Measurements from ENCODE around the gene ARHGAP35. TPM values are rescaled to one million over a fixed set of nuclear protein-coding genes. Genes with fewer than 3 reads are reported as not detected.
"Not testable (repeated sequence)": the region's sequence is repeated elsewhere in the genome, so short reads cannot be mapped to it uniquely, and the experiment has no call there.

The ARHGAP35 gene
- total RNA-seq, 4 donors from 2014 or later = 42.9 to 109 (median 57.6) TPM

DNA sequence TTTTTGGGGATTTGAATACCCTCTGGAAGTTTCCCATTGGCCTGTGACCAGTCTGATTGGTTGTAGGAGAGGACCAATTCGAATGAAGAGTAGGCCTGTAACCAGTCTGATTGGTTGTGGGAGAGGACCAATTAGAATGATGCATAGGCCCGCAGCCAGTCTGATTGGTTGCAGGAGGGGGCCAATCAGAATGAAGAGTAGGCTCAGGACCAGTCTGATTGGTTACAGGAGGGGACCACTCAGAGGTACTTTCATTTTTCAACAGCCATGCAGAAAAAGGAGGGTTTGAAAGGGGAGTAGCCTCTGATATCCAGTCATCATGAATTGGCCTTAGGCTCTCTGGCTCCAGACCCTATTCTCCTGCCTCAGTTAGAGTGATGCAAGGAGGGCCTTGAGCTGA is 42.0 kb upstream of the ARHGAP35 start:
- H3K4me1 ChIP-seq = peaks cover 0 to 9% (median 0%) of the 10 kb centered on the region in 3 donors
- H3K27ac ChIP-seq = no peak overlapping the region
- H3K9me3 ChIP-seq = no peaks in the 10 kb centered on the region
- no peaks in the 10 kb centered on the region for H3K27me3 ChIP-seq
- 78 to 93% methylated on average over 2 of the region's 2 CpGs for WGBS, 2 donors (ENCODE audit: low coverage in 1 of 2)
- no peak for ATAC-seq
- no peaks in the 10 kb centered on the region for H3K36me3 ChIP-seq
- no peak overlapping the region for H3K4me3 ChIP-seq
- TF ChIP-seq EP300 (IDR thresholded peaks at IDR 0.05) = no peak
- TF ChIP-seq, protein P1, sequence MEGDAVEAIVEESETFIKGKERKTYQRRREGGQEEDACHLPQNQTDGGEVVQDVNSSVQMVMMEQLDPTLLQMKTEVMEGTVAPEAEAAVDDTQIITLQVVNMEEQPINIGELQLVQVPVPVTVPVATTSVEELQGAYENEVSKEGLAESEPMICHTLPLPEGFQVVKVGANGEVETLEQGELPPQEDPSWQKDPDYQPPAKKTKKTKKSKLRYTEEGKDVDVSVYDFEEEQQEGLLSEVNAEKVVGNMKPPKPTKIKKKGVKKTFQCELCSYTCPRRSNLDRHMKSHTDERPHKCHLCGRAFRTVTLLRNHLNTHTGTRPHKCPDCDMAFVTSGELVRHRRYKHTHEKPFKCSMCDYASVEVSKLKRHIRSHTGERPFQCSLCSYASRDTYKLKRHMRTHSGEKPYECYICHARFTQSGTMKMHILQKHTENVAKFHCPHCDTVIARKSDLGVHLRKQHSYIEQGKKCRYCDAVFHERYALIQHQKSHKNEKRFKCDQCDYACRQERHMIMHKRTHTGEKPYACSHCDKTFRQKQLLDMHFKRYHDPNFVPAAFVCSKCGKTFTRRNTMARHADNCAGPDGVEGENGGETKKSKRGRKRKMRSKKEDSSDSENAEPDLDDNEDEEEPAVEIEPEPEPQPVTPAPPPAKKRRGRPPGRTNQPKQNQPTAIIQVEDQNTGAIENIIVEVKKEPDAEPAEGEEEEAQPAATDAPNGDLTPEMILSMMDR (IDR thresholded peaks at IDR 0.05) = no peak
- TF ChIP-seq POLR2AphosphoS5 (IDR thresholded peaks at IDR 0.05) = no peak
- no peak for TF ChIP-seq POLR2A (IDR thresholded peaks at IDR 0.05)

- ATAC-seq = no peak
- no peak overlapping the region for H3K27ac ChIP-seq
- TF ChIP-seq POLR2AphosphoS5 (IDR thresholded peaks at IDR 0.05) (no peak), EP300 (IDR thresholded peaks at IDR 0.05) (no peak), POLR2A (IDR thresholded peaks at IDR 0.05) (no peak)
- TF ChIP-seq, protein P1 (IDR thresholded peaks at IDR 0.05) = no peak
- no peaks in the 10 kb centered on the region for H3K4me1 ChIP-seq
- WGBS, 2 donors (ENCODE audit: low coverage in 1 of 2) = no CpG with 5 or more reads among the region's 18 CpGs
- no peaks in the 10 kb centered on the region for H3K36me3 ChIP-seq
- H3K27me3 ChIP-seq = no peaks in the 10 kb centered on the region
- H3K9me3 ChIP-seq = no peaks in the 10 kb centered on the region
- no peak overlapping the region for H3K4me3 ChIP-seq
Measured at GRCh38 chr19:46821512-46822409, 39.0 kb upstream of the ARHGAP35 start.

- H3K4me3 ChIP-seq, ATAC-seq, H3K9me3 ChIP-seq, H3K27me3 ChIP-seq, H3K27ac ChIP-seq, H3K4me1 ChIP-seq, H3K36me3 ChIP-seq: not testable (repeated sequence)
- 90 to 94% methylated on average over 2 to 3 of the region's 4 CpGs for WGBS, 2 donors (ENCODE audit: low coverage in 1 of 2)
Measured at GRCh38 chr19:46822410-46822787, 38.4 kb upstream of the ARHGAP35 start.

DNA sequence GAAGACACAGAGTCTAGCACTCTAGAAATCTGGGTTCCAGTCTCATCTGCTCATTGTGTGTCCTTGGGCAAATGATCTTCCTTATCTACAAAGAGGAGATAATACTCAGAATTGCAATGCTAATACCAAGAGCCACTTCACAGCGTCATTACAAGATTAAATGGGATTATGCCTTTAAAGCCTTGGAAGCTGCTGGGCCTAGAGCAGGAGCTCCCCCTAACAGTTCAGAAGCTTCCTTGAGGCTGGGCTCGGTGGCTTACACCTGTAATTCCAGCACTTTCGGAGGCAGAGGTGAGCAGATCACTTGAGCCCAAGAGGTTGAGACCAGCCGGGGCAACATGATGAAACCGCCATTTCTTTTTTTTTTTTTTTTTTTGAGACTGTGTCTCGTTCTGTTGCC is 37.7 kb upstream of the ARHGAP35 start:
- Histone ChIP-seq H3K27ac (no peak overlapping the region), H3K4me1 (no peaks in the 10 kb centered on the region), H3K36me3 (no peaks in the 10 kb centered on the region), H3K9me3 (no peaks in the 10 kb centered on the region), H3K4me3 (no peak overlapping the region), H3K27me3 (no peaks in the 10 kb centered on the region)
- no peak for TF ChIP-seq POLR2A (IDR thresholded peaks at IDR 0.05)
- no peak for TF ChIP-seq EP300 (IDR thresholded peaks at IDR 0.05)
- TF ChIP-seq, protein P1 (IDR thresholded peaks at IDR 0.05) = no peak
- TF ChIP-seq POLR2AphosphoS5 (IDR thresholded peaks at IDR 0.05) = no peak
- ATAC-seq = no peak
- WGBS, 2 donors (ENCODE audit: low coverage in 1 of 2) = 78 to 95% methylated on average over 1 to 6 of the region's 6 CpGs

DNA sequence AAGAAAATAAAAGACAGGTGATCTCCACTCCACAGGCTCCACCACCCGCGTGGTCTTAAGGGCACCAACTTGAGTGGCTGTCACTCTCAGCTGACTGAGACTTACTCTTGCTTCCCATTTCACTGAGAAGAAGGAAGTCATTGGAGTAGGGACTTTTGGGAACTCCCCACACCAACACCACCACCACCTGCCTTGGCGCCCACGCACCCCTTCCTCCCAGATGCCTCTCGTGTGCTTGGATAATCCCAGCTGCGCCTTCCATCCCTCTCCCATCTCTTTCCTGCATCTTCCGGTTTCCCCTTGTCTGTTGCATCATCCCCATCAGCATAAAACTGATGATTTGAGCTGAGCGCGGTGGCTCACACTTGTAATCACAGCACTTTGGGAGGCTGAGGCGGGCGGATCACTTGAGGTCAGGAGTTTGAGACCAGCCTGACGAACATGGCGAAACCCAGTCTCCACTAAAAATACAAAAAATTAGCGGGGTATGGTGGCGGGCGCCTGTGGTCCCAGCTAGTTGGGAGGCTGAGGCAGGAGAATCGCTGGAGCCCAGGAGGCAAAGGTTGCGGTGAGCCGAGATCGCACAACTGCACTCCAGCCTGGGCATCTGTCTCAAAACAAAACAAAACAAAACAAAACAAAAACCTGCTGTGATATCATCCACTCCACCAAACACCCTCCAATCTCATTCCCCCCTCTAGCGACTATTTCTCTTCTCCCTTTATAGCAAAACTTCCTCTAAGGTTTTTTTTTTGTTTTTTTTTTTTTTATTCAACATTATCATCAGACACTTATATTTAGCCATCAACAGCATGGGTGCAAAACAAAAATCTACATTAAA is 35.7 kb upstream of the ARHGAP35 start:
- no peak overlapping the region for H3K27ac ChIP-seq

More for the DNA sequence above, 35.7 kb upstream of the ARHGAP35 start:
- no peaks in the 10 kb centered on the region for H3K27me3 ChIP-seq
- no peak for ATAC-seq
- no peaks in the 10 kb centered on the region for H3K36me3 ChIP-seq
- no peaks in the 10 kb centered on the region for H3K9me3 ChIP-seq
- H3K4me3 ChIP-seq = no peak overlapping the region
- no peak for TF ChIP-seq POLR2A (IDR thresholded peaks at IDR 0.05)
- TF ChIP-seq, protein P1 (IDR thresholded peaks at IDR 0.05) = no peak
- no peak for TF ChIP-seq EP300 (IDR thresholded peaks at IDR 0.05)
- no peak for TF ChIP-seq POLR2AphosphoS5 (IDR thresholded peaks at IDR 0.05)
- H3K4me1 ChIP-seq = no peaks in the 10 kb centered on the region
- WGBS, 2 donors (ENCODE audit: low coverage in 1 of 2) = 70 to 95% methylated on average over 10 to 11 of the region's 21 CpGs

All from gastroesophageal sphincter (tissue), 4 donors.